Jurkat, Clone E6-1 (cell line): ENCODE measurements around the gene ENTREP3.

Experiments used
- DNase-seq: peaks from one replicate; pipeline ENCODE4 v3.0.0-alpha.2; 2011; ENCODE audit warnings: low read depth, low spot score
- H3K4me3 ChIP-seq: 2 replicates; pipeline ENCODE4 v1.5.1; 2011; ENCODE audit warnings: mild to moderate bottlenecking, low read length, control low read depth, moderate library complexity

ENTREP3 gene

DNA sequence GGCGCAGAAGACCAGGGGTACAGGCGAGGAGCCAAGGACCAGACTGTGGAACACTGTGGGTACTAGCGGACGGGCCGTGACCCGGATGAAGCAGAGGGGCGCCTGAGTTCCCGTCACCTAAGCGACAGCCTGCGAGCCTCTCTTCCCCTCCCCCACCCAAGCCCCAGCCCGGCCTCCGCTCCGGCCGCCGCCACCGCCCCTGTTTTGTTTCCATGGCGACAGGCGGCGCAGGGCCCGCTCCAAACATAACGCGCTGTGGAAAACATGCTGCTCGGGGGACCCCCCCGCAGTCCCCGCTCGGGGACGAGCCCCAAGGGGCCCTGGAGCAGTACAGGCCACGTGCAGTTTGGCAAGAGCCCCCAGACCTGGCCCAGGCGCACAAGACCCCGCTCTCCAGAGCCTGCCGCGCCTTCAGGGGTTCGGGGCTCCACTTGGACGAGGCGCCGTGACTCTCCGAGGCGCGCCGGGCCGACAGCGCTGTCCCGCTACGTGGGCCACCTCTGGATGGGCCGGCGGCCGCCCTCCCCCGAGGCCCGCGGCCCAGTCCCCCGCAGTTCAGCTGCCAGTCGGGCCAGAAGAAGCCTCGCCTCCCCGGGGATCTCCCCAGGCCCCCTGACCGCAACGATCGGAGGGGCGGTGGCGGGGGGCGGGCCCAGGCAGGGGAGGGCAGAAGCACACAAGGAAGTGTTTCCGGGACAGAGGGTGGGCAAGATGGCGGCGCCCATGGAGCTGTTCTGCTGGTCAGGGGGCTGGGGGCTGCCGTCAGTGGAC, 46.6 kb downstream of the ENTREP3 start, which contains the start of gene MTX1:
MTX1 (plus strand) TSS at position 155 of the 771 bp plus-strand sequence; CDS start at position 265, 110 bp downstream.
- H3K4me3 ChIP-seq: peak within 1 kb of the TSS; percentile 97
- peak; percentile 54 for DNase-seq

DNA sequence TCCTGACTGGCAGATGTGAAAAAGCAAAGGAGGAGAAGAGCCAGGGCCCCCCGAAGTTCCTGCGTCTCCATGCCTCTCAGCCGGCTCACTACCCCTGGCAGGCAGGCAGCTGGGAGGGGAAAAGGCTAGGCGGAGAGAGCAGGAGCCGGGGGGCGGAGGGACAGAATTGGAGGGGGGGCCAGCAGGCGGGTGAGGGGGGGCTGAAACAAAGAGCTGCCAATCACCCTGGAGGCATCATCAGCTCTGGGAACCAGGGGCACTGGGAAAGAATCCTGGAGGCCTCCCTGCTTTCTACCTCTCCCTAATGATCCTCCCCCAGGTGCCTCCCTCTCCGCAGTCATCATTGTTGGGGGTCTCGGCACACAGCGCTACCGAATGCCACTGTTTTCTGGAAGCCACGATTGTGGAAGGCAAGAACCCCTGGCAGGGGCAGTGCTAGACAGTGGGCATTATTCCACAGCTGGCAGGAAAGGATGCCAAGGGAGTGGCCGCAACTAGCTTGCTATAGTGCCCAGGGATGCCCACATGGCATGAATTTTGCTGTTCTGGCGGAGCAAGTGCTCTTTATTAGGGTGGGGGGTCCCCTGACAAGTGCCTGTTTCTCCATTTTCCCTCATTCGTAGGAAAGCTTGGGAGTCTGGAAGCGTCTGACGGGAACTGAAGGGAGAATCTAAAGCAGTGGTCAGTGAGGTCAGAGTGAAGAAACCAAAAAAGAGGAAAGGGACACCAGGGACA, 47.3 kb downstream of the ENTREP3 start, which contains the start of gene THBS3:
THBS3 (minus strand) TSS at position 92 of the 735 bp plus-strand sequence; CDS start at position 71, 21 bp downstream.
- DNase-seq: no peak
- peak within 1 kb of the TSS; percentile 97 for H3K4me3 ChIP-seq

DNA sequence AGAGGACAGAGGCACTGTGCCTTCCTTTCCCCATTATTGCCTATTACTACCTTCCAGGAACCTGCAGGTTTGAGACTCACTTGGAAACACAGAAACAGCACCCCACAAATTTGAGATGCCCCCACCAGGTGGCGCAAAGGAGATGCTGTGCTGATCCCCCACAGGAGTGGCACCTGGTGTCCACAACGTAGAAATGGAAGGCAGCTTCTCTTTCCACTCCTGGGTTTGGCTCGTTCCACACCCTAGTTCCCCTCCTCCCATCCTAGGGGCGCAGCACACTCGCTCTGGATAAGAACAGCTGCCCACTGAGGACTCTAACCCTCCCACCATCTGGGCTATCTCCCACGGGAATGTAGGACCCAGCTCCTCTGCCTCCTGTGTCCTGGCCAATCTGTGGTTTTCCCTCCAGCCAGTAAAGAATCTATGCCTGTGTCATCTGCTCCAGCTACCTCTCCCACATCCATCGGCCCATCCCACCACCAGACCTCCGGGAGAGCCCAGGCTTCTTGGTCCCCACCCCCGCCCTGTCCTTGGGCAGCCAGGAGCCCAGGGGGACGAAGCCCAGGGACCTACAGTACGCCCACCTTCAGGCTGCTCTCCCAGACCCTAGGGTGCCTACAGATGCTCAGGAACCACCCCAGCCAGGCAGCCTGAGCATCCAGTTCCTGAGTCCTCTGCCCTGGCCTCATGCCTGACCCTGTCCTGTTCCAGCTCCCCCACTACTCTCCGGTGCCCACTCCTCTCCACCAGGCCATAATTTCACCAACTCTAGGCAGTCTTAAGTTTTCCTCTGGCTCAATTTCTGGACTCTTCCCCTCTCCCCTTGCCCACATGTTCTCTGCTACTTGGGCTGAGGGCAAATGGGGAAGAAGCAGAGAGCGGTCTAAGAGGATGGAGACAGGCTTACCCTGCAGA, 48.1 kb downstream of the ENTREP3 start:
- no peak overlapping the region for H3K4me3 ChIP-seq
- DNase-seq: peak; percentile 82

- H3K4me3 ChIP-seq: no peak overlapping the region
- no peak for DNase-seq
Observed at GRCh38 chr1:155205969-155206593, 49.2 kb downstream of the ENTREP3 start.

GRCh38 chr1:155205035-155205434, 50.2 kb downstream of the ENTREP3 start:
- no peak for DNase-seq
- no peak overlapping the region for H3K4me3 ChIP-seq

- no peak overlapping the region for H3K4me3 ChIP-seq
- no peak for DNase-seq
Observed at GRCh38 chr1:155202731-155203515, 52.4 kb downstream of the ENTREP3 start.

DNA sequence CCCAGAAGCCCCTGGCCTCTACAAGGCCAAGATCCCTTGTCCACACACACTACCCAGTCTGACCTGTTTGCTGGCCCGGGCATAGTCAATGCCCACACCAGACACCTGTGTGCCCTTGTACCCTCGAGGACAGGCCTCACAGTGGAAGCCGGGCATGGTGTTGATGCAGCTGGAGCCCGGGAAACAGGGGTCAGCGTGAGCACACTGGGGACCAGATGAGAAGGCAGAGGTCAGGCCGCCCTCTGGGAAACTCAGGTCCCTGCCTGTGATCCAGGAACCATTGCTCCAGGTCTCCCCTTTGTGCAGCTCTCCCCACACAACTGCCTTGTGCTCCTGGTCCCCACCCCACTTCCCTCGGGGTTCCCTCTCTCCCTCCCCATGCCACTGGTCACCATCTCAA, 53.1 kb downstream of the ENTREP3 start:
- no peak overlapping the region for H3K4me3 ChIP-seq
- no peak for DNase-seq

DNA sequence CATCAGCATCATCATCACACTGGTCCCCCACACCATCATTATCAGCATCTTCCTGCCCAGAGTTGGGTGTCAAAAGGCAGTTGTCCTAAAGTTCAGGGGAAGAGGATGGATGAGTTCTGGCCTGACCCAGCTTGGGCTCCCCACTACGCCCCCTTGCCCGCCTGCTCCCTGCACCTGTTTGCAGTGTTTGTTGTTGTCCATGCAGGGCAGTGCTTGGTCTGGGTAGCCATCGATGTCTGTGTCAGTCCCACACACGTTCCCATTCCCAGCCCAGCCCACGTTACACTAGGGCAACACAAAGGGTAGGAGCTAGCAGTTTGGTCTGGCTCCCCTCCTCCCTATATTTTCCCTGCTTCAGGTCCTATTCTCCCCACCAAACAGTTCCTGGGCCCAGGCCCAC, 54.4 kb downstream of the ENTREP3 start:
- DNase-seq: no peak
- no peak overlapping the region for H3K4me3 ChIP-seq

GRCh38 chr1:155199792-155200191, 55.5 kb downstream of the ENTREP3 start:
- no peak for DNase-seq
- no peak overlapping the region for H3K4me3 ChIP-seq

GRCh38 chr1:155198547-155198906, 56.8 kb downstream of the ENTREP3 start:
- DNase-seq: no peak
- no peak overlapping the region for H3K4me3 ChIP-seq

DNA sequence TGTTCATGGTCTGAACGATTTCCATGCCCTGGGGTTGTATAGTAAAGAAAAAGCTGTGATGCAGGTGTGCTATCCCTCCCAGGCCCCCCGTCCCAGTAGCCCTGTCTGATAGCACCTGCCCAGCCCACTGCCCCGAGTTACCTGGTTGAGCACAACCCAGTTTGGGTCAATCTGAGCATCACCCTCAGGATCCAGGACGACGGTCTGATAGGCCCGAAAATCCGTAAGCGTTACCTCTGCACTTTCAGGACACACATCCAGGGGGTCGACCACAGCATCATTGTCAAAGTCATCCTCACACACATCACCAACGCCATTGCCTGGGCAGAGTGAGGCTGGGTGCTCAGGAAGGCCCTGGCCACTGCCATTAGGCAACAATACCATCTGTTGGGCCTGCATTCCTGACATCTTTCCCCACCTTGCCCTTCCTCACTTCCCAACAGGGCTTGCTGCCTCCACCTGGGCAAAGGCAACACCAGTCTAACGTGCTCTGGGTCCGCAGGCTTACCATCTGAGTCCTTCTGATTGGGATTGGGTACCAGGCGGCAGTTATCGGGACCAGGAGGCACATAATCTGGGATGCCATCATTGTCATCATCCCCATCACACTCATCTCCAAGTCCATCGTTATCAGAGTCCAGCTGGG, 57.3 kb downstream of the ENTREP3 start:
- no peak overlapping the region for H3K4me3 ChIP-seq

More for the DNA sequence above, 57.3 kb downstream of the ENTREP3 start:
- DNase-seq: no peak
